K562 (cell line): Measurements from ENCODE around the gene ASPHD1. TPM values are rescaled to one million over a fixed set of nuclear protein-coding genes. Genes with fewer than 3 reads are reported as not detected.

ENCODE experiments used
- CTBP1 ChIP-seq: fragments of 450-650 bp; IDR thresholded peaks from 2 replicates; pipeline ENCODE4 v1.6.1; 2016; ENCODE audit warnings: borderline replicate concordance
- ETV5 ChIP-seq: sonication (generic); formaldehyde crosslinking; IDR thresholded peaks from 2 replicates; pipeline ENCODE4 v1.4.0; 2020; ENCODE audit warnings: low read depth, mild to moderate bottlenecking, missing genetic modification reagents
- FOXK1 ChIP-seq: sonication (generic); formaldehyde crosslinking; IDR thresholded peaks from 2 replicates; pipeline ENCODE4 v1.8.0; 2022; ENCODE audit warnings: missing genetic modification reagents, mild to moderate bottlenecking, borderline replicate concordance
- KDM2B ChIP-seq: fragments of 250-450 bp; sonication (Bioruptor Pico); IDR thresholded peaks from 2 replicates; pipeline ENCODE4 v1.8.0; 2021; ENCODE audit warnings: mild to moderate bottlenecking, moderate library complexity
- PHB2 ChIP-seq: fragments of 450-650 bp; IDR thresholded peaks from 2 replicates; pipeline ENCODE4 v1.6.1; 2017; ENCODE audit warnings: low read depth
- POLR2B ChIP-seq: fragments of 450-650 bp; IDR thresholded peaks from 2 replicates; pipeline ENCODE4 v1.6.1; 2018; ENCODE audit warnings: low read depth; ENCODE audit not compliant: partially characterized antibody
- RBBP5 ChIP-seq: fragments of 200-600 bp; sonication (generic); IDR thresholded peaks from 2 replicates; pipeline ENCODE4 v1.6.1; 2012; ENCODE audit warnings: borderline replicate concordance, mild to moderate bottlenecking, low read length, control low read depth, inconsistent platforms; ENCODE audit not compliant: insufficient read depth, poor library complexity, severe bottlenecking
- SAP30 ChIP-seq: fragments of 200-600 bp; sonication (generic); IDR thresholded peaks from 2 replicates; pipeline ENCODE4 v1.6.1; 2012; ENCODE audit warnings: borderline replicate concordance, low read depth, mild to moderate bottlenecking, moderate library complexity, low read length, control low read depth, inconsistent platforms; ENCODE audit not compliant: insufficient read depth, poor library complexity, severe bottlenecking
- ZKSCAN3 ChIP-seq: fragments of 250-450 bp; sonication (Bioruptor Pico); IDR thresholded peaks from 2 replicates; pipeline ENCODE4 v1.4.0; 2020
- ZNF24 ChIP-seq: fragments of 450-650 bp; IDR thresholded peaks from 2 replicates; pipeline ENCODE4 v1.6.1; 2016
- polyA plus RNA-seq, 8 experiments: library from polyadenylated mRNA; depleted of rRNA in 4 of 8; stranded (reverse) in 5 of 8; unstranded in 3 of 8; fragments of >200 nt; fragmentation: Nextera tagmentation in 2 of 8; fragmentation: Illumina TruSeq in 1 of 8; extraction: Ambion mirVana in 2 of 8; extraction: Trizol in 1 of 8; gene quantifications; 2 replicates each; pipeline versions ENCODE4 v1.2.1 to v1.2.3, GENCODE V29; 2011 to 2014; ENCODE audit warnings: inconsistent platforms in 1 of 8, missing spikeins in 1 of 8
- total RNA-seq, 7 experiments: library from RNA; depleted of rRNA in 6 of 7; stranded (reverse); fragments of >200 nt in 6 of 7; fragmentation: Illumina TruSeq in 2 of 7; extraction: Trizol in 2 of 7; gene quantifications; 2 replicates each; pipeline versions ENCODE4 v1.2.1 to v1.2.3, GENCODE V29; 2011 to 2021; ENCODE audit warnings: low replicate concordance in 1 of 7
- TF ChIP-seq, protein P1 (sequence below), 3 experiments: fragments of 200-800 bp in 1 of 3; fragments of 250-450 bp in 1 of 3; fragments of 450-650 bp in 1 of 3; sonication (Bioruptor Pico) in 1 of 3; sonication (Bioruptor generic) in 1 of 3; formaldehyde crosslinking in 1 of 3; IDR thresholded peaks; 2 replicates each; pipeline versions ENCODE4 v1.6.1 to v1.8.0; 2016 to 2022; ENCODE audit warnings: mild to moderate bottlenecking in 2 of 3, missing genetic modification characterization in 2 of 3, missing compliant biosample characterization in 1 of 3, moderate library complexity in 1 of 3
- TF ChIP-seq, protein P2 (sequence below), 2 experiments: fragments of 450-650 bp; IDR thresholded peaks; 2 replicates each; pipeline ENCODE4 v1.6.1; 2018; ENCODE audit warnings: mild to moderate bottlenecking in 2 of 2, low read depth in 1 of 2; ENCODE audit not compliant: partially characterized antibody in 2 of 2
- TF ChIP-seq, protein P3 (sequence below): sonication (generic); formaldehyde crosslinking; IDR thresholded peaks from 2 replicates; pipeline ENCODE4 v1.8.0; 2023; ENCODE audit warnings: missing genetic modification reagents, mild to moderate bottlenecking, borderline replicate concordance

The ASPHD1 gene
- total and polyA plus RNA-seq, 9 of the 15 experiments (the other 6 are each of a cell fraction or from before 2014, with no cell fraction given) = 0.03 to 0.70 (median 0.24) TPM; not detected in 5

DNA sequence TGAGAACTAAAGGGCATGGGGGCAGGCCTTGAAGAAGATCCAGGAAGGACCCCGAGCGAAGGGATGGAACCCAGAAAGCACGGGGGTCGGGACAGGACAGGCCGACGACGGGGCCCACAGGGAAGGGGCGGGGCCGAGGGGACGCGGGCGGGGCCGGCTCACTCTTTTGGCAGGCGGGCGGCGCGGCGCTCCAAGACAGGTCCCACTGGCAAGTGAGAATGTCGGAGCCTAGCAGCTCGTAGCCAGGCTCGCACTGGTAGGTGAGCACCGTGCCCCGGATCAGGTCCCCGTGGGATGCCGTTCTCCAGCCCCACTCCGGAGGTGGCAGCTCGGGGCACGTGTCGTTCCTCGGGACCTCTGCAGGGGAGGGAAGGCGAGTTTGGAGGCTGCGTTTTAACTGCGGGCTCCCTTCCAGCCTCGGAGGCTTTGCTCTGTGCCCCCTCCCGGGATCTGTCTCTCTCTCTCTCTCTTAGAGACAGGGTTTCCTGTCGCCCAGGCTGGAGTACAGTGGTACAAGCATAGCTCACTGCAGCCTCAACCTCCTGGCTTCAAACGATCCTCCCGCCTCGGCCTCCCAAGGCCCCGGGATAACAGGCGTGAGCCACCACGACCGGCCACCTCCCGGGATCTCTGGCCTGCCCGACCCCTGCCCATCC lies 23.6 kb upstream of the ASPHD1 start (continued):
- TF ChIP-seq, protein P1, sequence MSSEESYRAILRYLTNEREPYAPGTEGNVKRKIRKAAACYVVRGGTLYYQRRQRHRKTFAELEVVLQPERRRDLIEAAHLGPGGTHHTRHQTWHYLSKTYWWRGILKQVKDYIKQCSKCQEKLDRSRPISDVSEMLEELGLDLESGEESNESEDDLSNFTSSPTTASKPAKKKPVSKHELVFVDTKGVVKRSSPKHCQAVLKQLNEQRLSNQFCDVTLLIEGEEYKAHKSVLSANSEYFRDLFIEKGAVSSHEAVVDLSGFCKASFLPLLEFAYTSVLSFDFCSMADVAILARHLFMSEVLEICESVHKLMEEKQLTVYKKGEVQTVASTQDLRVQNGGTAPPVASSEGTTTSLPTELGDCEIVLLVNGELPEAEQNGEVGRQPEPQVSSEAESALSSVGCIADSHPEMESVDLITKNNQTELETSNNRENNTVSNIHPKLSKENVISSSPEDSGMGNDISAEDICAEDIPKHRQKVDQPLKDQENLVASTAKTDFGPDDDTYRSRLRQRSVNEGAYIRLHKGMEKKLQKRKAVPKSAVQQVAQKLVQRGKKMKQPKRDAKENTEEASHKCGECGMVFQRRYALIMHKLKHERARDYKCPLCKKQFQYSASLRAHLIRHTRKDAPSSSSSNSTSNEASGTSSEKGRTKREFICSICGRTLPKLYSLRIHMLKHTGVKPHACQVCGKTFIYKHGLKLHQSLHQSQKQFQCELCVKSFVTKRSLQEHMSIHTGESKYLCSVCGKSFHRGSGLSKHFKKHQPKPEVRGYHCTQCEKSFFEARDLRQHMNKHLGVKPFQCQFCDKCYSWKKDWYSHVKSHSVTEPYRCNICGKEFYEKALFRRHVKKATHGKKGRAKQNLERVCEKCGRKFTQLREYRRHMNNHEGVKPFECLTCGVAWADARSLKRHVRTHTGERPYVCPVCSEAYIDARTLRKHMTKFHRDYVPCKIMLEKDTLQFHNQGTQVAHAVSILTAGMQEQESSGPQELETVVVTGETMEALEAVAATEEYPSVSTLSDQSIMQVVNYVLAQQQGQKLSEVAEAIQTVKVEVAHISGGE (CRISPR knock-in tag; IDR thresholded peaks at IDR 0.05) = no peak
- no peak for TF ChIP-seq CTBP1
- TF ChIP-seq PHB2 = no peak
- TF ChIP-seq ZKSCAN3 = no peak
- no peak for TF ChIP-seq KDM2B (CRISPR knock-in tag)
- TF ChIP-seq, protein P2, sequence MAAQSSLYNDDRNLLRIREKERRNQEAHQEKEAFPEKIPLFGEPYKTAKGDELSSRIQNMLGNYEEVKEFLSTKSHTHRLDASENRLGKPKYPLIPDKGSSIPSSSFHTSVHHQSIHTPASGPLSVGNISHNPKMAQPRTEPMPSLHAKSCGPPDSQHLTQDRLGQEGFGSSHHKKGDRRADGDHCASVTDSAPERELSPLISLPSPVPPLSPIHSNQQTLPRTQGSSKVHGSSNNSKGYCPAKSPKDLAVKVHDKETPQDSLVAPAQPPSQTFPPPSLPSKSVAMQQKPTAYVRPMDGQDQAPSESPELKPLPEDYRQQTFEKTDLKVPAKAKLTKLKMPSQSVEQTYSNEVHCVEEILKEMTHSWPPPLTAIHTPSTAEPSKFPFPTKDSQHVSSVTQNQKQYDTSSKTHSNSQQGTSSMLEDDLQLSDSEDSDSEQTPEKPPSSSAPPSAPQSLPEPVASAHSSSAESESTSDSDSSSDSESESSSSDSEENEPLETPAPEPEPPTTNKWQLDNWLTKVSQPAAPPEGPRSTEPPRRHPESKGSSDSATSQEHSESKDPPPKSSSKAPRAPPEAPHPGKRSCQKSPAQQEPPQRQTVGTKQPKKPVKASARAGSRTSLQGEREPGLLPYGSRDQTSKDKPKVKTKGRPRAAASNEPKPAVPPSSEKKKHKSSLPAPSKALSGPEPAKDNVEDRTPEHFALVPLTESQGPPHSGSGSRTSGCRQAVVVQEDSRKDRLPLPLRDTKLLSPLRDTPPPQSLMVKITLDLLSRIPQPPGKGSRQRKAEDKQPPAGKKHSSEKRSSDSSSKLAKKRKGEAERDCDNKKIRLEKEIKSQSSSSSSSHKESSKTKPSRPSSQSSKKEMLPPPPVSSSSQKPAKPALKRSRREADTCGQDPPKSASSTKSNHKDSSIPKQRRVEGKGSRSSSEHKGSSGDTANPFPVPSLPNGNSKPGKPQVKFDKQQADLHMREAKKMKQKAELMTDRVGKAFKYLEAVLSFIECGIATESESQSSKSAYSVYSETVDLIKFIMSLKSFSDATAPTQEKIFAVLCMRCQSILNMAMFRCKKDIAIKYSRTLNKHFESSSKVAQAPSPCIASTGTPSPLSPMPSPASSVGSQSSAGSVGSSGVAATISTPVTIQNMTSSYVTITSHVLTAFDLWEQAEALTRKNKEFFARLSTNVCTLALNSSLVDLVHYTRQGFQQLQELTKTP (IDR thresholded peaks at IDR 0.05; ENCODE audit: low read depth in 1 of 2, partially characterized antibody in 2 of 2) = no peak
- no peak for TF ChIP-seq ZNF24
- TF ChIP-seq SAP30 = peak; percentile 66
- no peak for TF ChIP-seq ETV5 (CRISPR knock-in tag)
- no peak for TF ChIP-seq POLR2B
- TF ChIP-seq FOXK1 (CRISPR knock-in tag) = 0 out of 2 replicates have a peak, but pooled peaks have one; percentile 75
- TF ChIP-seq, protein P3, sequence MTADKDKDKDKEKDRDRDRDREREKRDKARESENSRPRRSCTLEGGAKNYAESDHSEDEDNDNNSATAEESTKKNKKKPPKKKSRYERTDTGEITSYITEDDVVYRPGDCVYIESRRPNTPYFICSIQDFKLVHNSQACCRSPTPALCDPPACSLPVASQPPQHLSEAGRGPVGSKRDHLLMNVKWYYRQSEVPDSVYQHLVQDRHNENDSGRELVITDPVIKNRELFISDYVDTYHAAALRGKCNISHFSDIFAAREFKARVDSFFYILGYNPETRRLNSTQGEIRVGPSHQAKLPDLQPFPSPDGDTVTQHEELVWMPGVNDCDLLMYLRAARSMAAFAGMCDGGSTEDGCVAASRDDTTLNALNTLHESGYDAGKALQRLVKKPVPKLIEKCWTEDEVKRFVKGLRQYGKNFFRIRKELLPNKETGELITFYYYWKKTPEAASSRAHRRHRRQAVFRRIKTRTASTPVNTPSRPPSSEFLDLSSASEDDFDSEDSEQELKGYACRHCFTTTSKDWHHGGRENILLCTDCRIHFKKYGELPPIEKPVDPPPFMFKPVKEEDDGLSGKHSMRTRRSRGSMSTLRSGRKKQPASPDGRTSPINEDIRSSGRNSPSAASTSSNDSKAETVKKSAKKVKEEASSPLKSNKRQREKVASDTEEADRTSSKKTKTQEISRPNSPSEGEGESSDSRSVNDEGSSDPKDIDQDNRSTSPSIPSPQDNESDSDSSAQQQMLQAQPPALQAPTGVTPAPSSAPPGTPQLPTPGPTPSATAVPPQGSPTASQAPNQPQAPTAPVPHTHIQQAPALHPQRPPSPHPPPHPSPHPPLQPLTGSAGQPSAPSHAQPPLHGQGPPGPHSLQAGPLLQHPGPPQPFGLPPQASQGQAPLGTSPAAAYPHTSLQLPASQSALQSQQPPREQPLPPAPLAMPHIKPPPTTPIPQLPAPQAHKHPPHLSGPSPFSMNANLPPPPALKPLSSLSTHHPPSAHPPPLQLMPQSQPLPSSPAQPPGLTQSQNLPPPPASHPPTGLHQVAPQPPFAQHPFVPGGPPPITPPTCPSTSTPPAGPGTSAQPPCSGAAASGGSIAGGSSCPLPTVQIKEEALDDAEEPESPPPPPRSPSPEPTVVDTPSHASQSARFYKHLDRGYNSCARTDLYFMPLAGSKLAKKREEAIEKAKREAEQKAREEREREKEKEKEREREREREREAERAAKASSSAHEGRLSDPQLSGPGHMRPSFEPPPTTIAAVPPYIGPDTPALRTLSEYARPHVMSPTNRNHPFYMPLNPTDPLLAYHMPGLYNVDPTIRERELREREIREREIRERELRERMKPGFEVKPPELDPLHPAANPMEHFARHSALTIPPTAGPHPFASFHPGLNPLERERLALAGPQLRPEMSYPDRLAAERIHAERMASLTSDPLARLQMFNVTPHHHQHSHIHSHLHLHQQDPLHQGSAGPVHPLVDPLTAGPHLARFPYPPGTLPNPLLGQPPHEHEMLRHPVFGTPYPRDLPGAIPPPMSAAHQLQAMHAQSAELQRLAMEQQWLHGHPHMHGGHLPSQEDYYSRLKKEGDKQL (CRISPR knock-in tag) = no peak
- peak; percentile 22 for TF ChIP-seq RBBP5
